HG03066 (cell line): Measurements from ENCODE around the gene SERINC5.
"Not testable (repeated sequence)": the region's sequence is repeated elsewhere in the genome, so short reads cannot be mapped to it uniquely, and the experiment has no call there.

Source experiments
- ATAC-seq: cut with Tn5 transposase; IDR thresholded peaks from one replicate; pipeline ENCODE4 v1.9.1; 2021; ENCODE audit warnings: low read depth; ENCODE audit not compliant: unreplicated experiment

Gene SERINC5

DNA sequence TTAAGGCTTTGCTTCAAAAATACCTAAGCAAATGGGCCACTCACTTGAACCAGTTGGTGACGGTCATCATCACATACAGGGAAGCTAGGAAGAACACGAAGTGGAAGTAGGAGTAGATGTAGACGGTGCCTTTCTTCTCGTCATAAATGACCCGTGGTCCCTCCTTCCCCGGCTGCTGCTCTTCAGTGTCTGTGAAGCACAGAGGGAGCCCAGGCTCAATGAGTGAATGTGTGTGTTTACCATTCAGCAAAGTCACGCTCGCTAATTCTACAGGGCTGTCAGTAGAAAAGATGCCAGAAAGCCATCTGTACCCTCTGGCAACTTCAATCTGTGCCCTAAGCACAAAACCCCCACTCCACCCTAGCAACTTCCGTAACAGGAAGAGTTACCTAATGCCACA, 109.8 kb downstream of the SERINC5 start:
- no peak for ATAC-seq

DNA sequence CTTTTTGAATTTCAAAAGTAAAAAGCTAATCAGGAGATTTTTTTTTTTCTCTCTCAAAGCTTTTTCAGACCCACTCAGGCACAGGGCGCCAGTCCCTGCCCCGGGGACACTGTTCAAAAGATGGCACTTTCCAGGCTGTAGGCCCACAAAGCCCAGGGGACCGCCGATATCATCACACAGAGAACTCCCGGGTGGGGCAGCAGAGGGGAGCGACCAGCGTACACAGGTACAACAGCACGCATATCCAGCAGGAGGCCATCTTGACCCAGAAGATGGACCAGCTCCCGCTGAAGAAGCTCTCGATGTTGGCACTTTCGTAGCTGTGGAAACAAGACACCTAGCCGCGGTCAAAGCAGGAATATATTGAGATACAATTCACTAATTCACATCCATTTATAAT, 112.4 kb downstream of the SERINC5 start:
- no peak for ATAC-seq

DNA sequence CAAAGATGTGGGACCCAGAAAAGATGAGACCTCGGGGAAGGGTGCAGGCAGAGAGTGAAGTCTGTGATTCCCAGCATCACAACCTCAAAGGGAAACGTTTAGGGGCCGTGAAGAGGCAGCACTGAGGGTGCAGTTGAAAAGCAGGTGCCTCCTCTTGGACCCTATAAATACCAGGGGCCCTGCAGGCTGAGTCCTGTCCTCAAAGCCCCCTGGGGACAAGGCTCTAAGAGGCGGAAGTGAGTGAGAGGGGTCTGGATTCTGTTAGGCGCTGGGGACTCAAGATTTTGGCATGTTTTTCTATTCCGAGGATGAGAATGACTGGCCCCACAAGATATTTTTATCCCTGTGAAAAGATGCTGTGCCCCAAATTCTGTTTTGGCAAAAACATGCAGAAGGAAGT, 112.9 kb downstream of the SERINC5 start:
- no peak for ATAC-seq

- no peak for ATAC-seq
Observed at GRCh38 chr5:80141681-80142080, 114.2 kb downstream of the SERINC5 start.

DNA sequence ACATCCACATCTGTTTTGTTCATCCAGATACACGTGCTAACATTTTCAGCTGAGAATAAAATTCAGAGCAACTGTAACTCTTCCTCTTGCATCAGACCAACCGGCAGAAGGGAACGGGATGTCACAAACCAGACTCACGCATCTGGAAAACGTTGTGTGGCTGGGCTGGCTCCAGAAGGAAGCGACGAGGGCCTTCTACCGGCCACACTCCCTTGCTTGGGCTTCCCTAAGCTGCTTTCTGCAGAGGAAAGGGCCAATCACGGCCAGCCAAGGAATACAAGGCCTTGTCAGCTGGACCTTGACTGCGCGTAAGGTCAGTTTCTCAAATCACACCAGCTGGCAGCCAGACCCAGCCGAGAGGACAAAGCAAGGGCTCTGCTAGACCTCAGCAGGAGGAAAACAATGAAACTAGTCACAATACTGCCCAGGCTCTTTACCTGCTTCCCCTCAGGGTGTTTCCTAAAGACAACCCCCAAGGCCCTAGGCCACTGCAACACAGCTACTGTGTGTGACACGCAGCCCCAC, 114.6 kb downstream of the SERINC5 start:
- ATAC-seq = no peak

DNA sequence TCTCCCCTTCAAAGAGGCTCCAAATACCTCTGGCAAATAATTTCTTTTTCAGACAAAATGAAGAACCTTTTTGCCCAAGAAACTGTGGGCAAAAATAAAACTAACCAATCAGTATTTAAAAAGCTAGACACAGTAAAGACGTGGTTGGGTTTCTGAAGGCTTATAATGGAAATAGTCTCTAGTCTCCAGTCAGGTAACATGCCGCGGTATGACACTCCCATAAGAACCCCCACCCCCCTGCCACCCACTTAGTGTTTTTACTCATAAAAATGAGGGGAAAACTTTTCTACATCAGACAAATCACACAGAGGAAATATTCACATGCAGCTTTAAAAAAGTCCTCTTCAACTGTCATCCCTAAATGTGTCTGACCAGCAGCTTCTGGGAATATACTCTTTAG, 115.4 kb downstream of the SERINC5 start:
- no peak for ATAC-seq

DNA sequence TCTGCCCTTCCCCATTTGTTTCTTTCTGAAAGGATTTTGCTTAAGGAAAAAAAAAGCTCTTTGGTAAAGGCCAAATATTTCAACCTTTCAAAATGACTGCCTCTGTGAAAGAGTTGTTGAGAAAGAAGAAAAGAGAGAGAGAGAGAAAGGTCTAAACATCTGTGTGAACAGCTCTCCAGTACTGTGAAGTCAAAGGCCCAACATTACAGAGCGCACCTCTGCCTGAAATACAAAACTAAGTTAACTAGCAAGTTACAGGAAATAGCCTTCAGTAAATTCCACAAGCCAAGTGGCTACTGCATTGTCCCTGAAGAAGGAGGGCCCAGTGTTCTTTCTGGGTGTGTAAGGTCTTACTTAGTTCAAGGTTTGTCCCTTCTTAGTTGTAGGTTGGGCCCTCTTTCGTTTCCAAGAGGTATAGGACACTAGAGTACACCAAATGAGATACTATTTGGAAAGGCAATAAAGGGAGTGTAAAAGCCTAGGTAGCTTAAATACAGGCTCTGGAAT, 116.3 kb downstream of the SERINC5 start:
- ATAC-seq = no peak

- ATAC-seq = no peak
Observed at GRCh38 chr5:80138486-80138885, 117.4 kb downstream of the SERINC5 start.

- not testable (repeated sequence) for ATAC-seq
Observed at GRCh38 chr5:80136798-80137197, 119.0 kb downstream of the SERINC5 start.

GRCh38 chr5:80134876-80135275, 121.0 kb downstream of the SERINC5 start:
- ATAC-seq = no peak

DNA sequence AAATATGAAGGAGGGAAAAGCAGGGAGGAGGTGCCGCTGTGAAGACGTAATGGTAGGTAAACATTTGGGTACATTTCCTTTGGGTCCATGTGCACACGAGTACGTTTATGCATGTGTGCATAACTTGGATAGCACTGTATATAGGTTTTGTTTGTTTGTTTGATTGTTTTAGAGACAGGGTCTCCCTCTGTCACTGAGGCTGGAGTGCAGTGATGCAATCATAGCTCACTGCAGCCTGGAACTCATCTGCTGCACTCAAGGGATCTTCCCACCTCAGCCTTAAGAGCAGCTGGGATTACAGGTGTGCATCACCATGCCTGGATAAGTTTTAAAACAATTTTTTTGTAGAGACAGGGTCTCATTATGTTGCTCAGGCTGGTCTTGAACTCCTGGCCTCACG, 126.7 kb downstream of the SERINC5 start:
- ATAC-seq = no peak

DNA sequence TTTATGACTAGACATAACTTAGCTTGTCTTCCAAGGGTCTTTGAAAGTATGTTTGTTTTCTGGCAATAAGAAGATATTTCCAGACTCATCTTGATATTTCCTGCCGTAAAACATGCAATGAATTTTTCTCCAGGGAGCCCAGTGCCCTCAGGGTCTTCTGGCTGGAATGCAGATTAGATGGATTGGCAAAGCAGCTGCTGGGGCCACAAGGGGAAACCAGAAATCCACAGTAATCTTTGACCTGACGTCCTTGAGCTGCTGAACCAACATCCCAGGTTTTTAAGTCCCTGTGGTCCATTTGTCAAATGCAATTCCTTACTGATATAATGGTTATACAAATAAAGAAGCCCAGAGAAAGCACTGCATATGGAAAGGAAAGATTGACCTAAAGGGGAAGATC, 127.7 kb downstream of the SERINC5 start:
- no peak for ATAC-seq

DNA sequence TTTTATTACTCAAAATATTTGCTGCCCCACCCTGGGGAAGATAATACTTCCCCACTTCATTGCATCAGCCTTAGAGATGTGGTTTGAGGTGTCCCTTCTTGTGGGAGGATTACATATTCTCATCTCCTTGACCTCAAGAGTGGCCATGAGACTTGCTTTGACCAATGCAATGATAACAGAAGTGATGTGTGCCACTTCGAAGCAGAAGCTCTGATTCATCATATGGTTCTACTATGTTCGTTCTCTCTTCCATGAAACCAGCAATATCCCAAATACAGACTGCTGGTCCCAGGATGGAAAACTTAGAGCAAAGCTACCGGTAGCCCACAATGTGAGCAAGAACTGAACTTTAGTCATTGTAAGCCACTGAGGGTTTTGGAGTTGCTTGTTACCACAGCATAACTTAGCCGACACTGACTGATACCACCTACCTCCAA, 128.7 kb downstream of the SERINC5 start:
- no peak for ATAC-seq

- ATAC-seq = peak; percentile 63
Observed at GRCh38 chr5:80125962-80126480, 129.8 kb downstream of the SERINC5 start.

DNA sequence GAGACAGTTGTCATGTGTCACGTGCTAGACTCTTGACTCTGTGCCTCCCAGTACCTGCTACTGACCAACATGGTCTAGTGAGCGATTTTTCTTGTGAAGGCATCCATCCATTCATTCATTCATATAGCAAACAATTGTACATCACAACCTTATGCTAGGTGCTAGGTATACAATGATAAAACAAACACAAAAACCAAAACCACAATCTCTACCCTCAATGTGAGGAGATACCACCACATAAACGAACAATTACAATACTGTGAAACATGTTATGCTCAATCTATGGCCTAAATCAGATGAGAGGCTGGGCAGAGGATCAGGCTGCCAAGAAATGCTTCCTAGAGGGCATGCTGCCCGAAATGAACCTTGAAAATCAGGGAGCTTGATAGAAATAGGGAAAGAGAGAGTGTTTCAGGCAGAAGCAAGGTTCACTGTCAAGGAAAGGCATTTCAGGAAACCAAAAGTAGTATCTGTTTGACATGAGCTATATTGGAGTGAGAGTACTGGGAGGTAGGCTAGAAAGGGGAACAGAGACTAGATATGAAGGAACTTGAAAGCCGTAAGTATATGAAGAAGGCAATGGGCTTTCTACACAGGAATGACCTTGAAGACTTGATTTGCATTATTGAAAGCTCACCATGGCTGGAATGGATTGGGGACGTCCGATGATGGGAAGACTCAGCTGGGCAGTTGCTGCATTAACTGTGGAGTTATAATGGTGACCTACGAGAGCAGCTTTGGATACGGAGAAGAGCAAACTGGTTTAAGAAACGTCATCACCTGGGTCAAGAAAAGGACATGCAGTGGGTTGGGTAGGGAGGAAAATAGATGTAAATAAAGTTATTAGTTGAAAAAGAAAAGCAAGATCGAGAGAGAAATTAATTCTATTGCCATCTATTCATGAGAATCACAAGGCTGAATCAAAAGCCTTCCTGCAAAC, 130.6 kb downstream of the SERINC5 start:
- ATAC-seq = peak; percentile 84

GRCh38 chr5:80124121-80124918, 131.5 kb downstream of the SERINC5 start:
- no peak for ATAC-seq

- no peak for ATAC-seq
Observed at GRCh38 chr5:80122579-80122978, 133.3 kb downstream of the SERINC5 start.

GRCh38 chr5:80119372-80119771, 136.5 kb downstream of the SERINC5 start:
- no peak for ATAC-seq

DNA sequence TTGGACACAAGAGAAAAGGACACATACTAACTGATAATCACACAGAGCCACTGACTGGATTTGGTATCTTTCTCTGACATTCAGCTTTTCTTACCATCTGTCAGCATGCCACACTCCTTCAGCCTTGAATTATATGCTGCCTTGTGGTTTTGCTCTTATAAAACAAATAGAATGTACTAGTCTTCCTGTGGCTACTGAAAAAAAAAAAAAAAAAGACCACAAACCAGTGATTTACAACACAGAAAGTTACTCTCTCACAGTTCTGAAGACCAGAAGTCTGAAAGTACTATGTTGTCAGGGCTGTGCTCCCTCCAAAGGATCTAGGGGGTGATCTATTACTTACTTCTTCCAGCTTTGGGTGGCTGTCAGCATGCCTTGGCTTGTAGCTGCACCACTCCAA, 138.4 kb downstream of the SERINC5 start:
- ATAC-seq = no peak

DNA sequence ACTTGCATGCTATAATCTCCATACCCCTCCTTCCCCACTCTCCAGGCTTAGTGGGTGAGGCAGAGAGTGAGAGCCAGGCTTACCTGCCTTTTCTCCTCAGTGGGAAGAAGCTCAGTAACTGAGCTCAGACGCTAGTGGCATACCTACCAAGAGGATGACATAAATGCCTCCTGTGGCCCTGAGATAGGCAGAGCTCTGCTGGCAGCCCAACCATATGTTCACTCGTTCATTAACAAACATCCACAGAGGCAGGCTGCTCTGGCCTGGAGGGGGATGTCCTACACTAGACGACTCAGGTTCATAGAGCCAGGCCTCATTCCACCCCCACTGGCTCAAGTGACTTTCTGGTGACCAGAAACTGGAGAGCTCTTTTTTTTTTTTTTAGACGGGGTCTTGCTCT, 139.4 kb downstream of the SERINC5 start:
- no peak for ATAC-seq

DNA sequence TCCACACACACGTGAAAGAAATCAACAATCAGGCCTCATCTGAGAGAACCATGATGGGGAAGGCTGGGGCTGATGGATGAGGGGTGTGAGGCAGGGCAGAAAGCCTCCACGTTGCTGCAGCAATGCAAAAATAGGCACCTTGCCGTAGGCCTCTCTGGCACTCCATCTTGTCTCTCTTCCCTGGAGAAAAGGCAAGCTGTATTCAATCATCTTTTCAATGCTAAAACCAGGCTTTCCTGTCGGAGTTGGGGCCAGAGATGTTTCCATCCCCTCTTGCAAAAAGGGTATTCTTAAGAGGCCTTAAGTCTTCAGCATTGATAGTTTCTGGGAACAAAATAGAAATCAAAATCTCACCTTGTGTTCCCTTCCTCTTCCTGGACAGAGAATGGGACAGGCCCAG, 139.8 kb downstream of the SERINC5 start:
- no peak for ATAC-seq
